HFF-Myc (cell line): ENCODE measurements around the gene NIPAL3.

Experiments used
- DNase-seq: peaks from one replicate; pipeline ENCODE4 v3.0.0-alpha.2; 2011; ENCODE audit warnings: low read depth; ENCODE audit errors: extremely low read depth
- H3K4me3 ChIP-seq: replicated peaks from 2 replicates; pipeline ENCODE4 v1.5.1; 2011; ENCODE audit warnings: low read depth, mild to moderate bottlenecking, control low read depth, low read length
- TF ChIP-seq, protein P1 (sequence below): IDR thresholded peaks from 2 replicates; pipeline ENCODE4 v1.5.1; 2012; ENCODE audit warnings: mild to moderate bottlenecking, low read depth, low read length, control low read depth; ENCODE audit errors: missing control alignments

NIPAL3 gene

DNA sequence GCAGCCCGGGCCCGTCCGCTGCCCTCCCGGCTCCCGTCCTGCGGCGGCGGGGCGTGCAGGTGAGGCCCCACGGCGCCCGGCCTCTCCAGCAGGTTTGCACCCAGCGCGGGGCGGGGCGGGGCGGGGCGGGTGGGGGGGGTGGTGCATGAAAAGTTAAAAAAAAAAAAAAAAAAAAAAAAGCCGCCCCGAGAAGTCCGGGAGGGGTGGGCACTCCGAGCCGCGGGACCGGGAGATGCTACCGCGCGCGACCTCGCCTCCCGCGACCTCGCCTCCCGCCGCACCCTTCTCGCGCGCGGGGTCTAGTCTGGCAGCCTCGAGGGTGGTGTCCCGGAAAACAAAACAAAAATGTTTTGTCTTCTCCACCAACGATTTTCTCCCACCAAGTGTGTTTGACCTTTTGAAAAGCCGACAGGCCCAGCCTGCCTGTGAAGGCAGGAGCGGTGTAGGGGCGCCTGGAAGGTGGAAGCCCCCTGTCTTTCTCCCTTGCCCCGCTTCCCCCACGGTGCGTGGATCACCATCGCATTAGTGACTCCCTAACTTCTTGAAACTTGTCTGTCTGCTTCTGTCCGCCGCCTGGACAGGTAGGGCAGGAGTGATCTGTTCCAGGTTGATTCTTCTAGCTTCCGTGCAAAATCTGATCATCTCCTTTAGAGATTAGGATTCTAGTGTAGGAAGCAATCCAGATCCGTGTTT, 87.6 kb downstream of the NIPAL3 start:
- TF ChIP-seq, protein P1, sequence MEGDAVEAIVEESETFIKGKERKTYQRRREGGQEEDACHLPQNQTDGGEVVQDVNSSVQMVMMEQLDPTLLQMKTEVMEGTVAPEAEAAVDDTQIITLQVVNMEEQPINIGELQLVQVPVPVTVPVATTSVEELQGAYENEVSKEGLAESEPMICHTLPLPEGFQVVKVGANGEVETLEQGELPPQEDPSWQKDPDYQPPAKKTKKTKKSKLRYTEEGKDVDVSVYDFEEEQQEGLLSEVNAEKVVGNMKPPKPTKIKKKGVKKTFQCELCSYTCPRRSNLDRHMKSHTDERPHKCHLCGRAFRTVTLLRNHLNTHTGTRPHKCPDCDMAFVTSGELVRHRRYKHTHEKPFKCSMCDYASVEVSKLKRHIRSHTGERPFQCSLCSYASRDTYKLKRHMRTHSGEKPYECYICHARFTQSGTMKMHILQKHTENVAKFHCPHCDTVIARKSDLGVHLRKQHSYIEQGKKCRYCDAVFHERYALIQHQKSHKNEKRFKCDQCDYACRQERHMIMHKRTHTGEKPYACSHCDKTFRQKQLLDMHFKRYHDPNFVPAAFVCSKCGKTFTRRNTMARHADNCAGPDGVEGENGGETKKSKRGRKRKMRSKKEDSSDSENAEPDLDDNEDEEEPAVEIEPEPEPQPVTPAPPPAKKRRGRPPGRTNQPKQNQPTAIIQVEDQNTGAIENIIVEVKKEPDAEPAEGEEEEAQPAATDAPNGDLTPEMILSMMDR, result no peak
- no peak for DNase-seq
- H3K4me3 ChIP-seq, result peak overlapping the region; percentile 48

DNA sequence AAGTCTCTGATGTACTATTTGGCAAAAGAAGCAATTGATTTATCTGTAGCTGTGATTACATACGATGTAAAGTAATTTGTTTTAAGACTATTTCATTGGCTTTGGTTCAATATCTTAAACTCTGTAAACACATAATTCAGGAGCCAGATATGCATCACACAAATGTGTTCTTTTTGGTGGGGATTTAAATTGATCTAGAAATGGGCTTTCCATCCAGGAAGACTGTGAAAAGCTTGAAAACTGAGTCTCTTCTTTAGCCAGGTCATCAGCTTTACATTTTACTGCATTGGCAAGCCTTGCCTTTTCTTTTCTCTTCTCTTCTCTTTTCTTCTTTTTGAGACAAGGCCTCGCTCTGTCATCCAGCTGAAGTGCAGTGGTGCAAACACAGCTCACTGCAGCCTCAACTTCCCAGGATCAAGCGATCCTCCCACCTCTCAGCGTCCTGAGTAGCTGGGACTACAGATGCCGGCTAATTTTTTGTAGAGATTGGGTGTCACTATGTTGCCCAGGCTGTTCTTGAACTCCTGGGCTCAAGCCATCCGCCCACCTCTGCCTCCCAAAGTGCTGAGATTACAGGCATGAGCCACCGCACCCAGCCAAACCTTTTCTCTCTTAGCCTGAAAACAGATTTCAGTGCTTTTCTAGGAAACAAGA, 88.4 kb downstream of the NIPAL3 start:
- TF ChIP-seq, protein P1, result no peak
- no peak for DNase-seq
- H3K4me3 ChIP-seq, result no peak overlapping the region

DNA sequence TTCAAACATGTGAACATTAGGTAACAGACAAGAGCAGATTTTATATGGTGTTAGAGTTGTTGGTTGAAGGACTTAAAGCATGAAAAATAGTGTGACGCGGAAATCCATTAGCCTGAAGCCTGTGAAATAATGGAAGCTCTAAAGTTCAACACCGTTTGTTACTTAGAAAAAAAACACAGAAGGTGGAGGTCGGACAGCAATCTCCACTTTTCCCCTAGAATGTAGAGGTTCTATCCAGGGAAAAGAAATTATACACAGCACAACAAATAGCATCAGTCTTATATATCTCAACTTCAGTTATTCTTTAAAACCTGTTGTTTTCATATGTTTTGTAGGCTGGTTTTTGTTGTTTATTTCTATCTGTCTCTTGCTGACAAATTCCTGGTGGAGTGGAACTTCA, 89.0 kb downstream of the NIPAL3 start:
- TF ChIP-seq, protein P1, result no peak
- DNase-seq, result no peak
- no peak overlapping the region for H3K4me3 ChIP-seq

DNA sequence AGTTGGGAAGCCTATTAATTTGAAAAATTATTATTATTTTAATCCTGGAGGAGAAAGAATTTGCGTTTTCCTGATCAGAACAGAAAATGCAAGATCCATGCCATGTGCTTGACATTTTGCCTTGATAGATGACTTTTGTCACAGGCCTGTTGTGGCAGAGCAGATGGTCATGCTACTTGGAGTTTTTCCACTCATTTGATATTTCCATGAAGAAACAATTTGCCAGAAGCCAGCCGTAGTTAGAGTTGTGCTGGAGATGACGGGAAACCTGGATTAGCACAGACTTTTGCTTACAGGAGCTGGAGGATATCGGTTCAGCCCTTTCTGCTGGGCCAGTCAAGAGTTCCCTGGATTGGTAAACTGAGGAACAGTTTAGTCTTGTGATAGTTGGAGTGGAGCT, 90.2 kb downstream of the NIPAL3 start:
- no peak for DNase-seq
- TF ChIP-seq, protein P1, result no peak
- H3K4me3 ChIP-seq, result no peak overlapping the region

DNA sequence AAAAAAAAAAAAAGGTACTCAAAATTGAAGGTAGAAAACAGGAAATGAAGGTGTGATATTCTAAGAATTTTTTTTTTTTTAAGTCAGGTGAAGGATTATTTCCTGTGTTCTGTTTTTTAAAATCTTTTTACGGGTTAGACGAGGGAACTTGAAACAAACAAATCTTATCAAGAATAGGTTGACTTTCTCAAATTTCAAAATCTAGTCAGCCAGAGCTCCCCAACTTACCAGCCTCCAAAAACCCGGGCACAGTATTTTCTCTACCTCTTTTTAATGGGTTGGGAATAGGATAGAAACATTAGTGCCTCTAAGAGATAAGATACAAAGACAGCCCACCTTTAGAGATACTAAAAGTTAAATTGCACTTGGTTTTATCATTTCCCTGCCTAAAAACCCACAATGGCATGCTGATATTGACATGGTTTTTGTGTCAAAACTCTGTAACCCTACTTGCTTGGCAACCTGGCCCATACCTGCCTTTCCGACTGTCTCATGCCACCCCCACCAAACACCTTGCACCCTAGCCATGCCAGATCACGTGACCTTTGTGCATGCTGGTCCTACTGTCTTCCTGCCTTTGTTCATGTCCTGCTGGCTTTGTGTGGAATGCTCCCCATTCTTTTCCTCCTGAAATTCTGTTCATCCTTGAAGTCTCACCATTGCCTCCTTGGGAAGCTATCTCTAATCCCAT, 91.2 kb downstream of the NIPAL3 start:
- no peak for DNase-seq
- no peak overlapping the region for H3K4me3 ChIP-seq
- TF ChIP-seq, protein P1, result no peak

DNA sequence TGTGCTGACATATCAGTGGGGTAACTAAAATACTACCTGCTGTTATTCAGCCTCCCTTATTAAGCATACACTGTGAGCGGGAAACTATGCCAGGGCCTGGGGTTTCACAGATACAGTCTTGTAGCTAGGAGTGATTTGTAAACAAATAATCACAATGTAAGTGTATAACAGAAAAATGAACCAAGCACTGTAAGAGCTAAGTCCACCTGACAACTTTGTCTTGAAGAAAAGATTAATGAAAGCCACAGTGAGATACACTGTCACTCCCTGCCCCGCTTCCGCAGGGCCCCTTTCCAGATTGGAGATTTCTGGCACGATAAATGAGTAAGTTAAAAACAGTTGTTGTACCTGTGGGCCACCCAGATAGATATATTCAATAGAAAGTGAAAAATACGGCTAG, 91.8 kb downstream of the NIPAL3 start:
- no peak overlapping the region for H3K4me3 ChIP-seq
- TF ChIP-seq, protein P1, result no peak
- DNase-seq, result no peak
